Testis (tissue), 3 donors: Measurements from ENCODE around the gene ARSK. TPM values are rescaled to one million over a fixed set of nuclear protein-coding genes. Genes with fewer than 3 reads are reported as not detected.

Source experiments
- DNase-seq: peaks from one replicate; pipeline ENCODE4 v3.0.0-alpha.2; 2019
- H3K27ac ChIP-seq, 2 donors: fragments of 200-600 bp; sonication (generic); one replicate each; pipeline ENCODE4 v1.5.1; 2019
- H3K27me3 ChIP-seq: fragments of 200-600 bp; sonication (generic); one replicate; pipeline ENCODE4 v1.5.1; 2019
- H3K36me3 ChIP-seq: fragments of 200-600 bp; sonication (generic); one replicate; pipeline ENCODE4 v1.5.1; 2017; ENCODE audit warnings: low read depth; ENCODE audit errors: missing control alignments
- H3K4me1 ChIP-seq: fragments of 200-600 bp; sonication (generic); one replicate; pipeline ENCODE4 v1.5.1; 2019
- H3K4me3 ChIP-seq, 2 donors: fragments of 200-600 bp; sonication (generic); one replicate each; pipeline ENCODE4 v1.5.1; 2017 to 2019
- H3K9me3 ChIP-seq: fragments of 200-600 bp; sonication (generic); one replicate; pipeline ENCODE4 v1.5.1; 2017
- CTCF ChIP-seq, 3 experiments: fragments of 450-650 bp in 2 of 3; fragments of 200-600 bp in 1 of 3; sonication (generic) in 1 of 3; IDR thresholded peaks; one replicate each; pipeline ENCODE4 v1.5.1; 2016 to 2019; ENCODE audit warnings: antibody characterized with exemption in 3 of 3, mild to moderate bottlenecking in 2 of 3, moderate library complexity in 1 of 3
- POLR2A ChIP-seq: fragments of 450-650 bp; IDR thresholded peaks from one replicate; pipeline ENCODE4 v1.6.1; 2017; ENCODE audit warnings: antibody characterized with exemption, mild to moderate bottlenecking, moderate library complexity
- WGBS, 2 donors: methylation state at CpG; one replicate each; pipeline ENCODE4 v1.1.5; 2018; 5-methylcytosine and 5-hydroxymethylcytosine counted together
- intact Hi-C: fragments of 100-400 bp; cut with DNase I; formaldehyde crosslinking; loops from one replicate; pipeline ENCODE4 v1.15.1; 2023; ENCODE audit warnings: low total_unique reads
- polyA plus RNA-seq: library from polyadenylated mRNA; stranded (reverse); fragments of 350-450 nt; fragmentation: Illumina TruSeq; extraction: RNeasy Lipid Tissue Mini Kit (QIAGEN cat#74804); gene quantifications from one replicate; pipeline ENCODE4 v1.2.3, GENCODE V29; 2014; ENCODE audit warnings: low read depth, low replicate concordance; ENCODE audit not compliant: insufficient read depth
- total RNA-seq, 2 donors: library from RNA; depleted of rRNA; stranded (reverse); fragments of >200 nt; gene quantifications; one replicate each; pipeline ENCODE4 v1.2.3, GENCODE V29; 2016

ARSK gene
- total and polyA plus RNA-seq, 3 donors from 2014 or later, result 2.4 to 6.8 (median 5.8) TPM

GRCh38 chr5:95591490-95591901, 36.6 kb downstream of the ARSK start:
- no peak for DNase-seq
- TF ChIP-seq POLR2A (no peak), CTCF (IDR thresholded peaks at IDR 0.05) (no peak)
- H3K27ac ChIP-seq, result no peak overlapping the region
- no peaks in the 10 kb centered on the region for H3K36me3 ChIP-seq
- H3K9me3 ChIP-seq, result no peaks in the 10 kb centered on the region
- intact Hi-C loops, result no loop called here
- WGBS, 2 donors, result 92 to 94% methylated on average over 5 of the region's 5 CpGs
- no peak overlapping the region for H3K4me3 ChIP-seq
- H3K27me3 ChIP-seq, result no peaks in the 10 kb centered on the region
- H3K4me1 ChIP-seq, result no peaks in the 10 kb centered on the region

- H3K27me3 ChIP-seq, result no peaks in the 10 kb centered on the region
- no peak for TF ChIP-seq POLR2A
- no peak for TF ChIP-seq CTCF (IDR thresholded peaks at IDR 0.05)
- DNase-seq, result no peak
- no peaks in the 10 kb centered on the region for H3K36me3 ChIP-seq
- H3K4me1 ChIP-seq, result no peaks in the 10 kb centered on the region
- 86 to 88% methylated on average over 3 of the region's 3 CpGs for WGBS, 2 donors
- no peak overlapping the region for H3K27ac ChIP-seq
- no peaks in the 10 kb centered on the region for H3K9me3 ChIP-seq
- no peak overlapping the region for H3K4me3 ChIP-seq
- intact Hi-C loops, result no loop called here
Observed at GRCh38 chr5:95595289-95595931, 40.5 kb downstream of the ARSK start.

DNA sequence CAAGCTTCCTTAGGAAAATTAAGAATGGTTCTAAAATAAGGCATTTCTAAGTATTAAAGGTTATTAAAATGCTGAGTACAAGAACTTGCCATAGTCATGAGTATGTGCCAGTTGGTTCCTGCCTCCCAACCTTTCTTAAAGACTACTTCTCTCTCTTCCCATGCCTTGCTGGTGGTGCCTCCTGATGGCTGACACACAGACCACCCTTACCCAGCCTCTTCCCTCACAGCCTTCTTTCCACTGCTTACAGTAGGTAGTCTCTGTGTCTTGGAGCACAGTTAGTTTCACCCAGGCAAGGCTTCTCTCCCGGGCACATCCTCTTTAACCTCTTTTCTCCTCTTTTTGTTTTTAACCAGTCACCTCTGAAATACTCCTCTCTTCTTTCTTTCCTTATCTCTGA, 44.4 kb downstream of the ARSK start:
- DNase-seq, result no peak
- no peaks in the 10 kb centered on the region for H3K27me3 ChIP-seq
- intact Hi-C loops, result no loop called here
- 92 to 95% methylated on average over 1 of the region's 1 CpG for WGBS, 2 donors
- H3K4me1 ChIP-seq, result no peaks in the 10 kb centered on the region
- no peaks in the 10 kb centered on the region for H3K36me3 ChIP-seq
- TF ChIP-seq CTCF (IDR thresholded peaks at IDR 0.05) (no peak), POLR2A (no peak)
- no peak overlapping the region for H3K27ac ChIP-seq
- H3K4me3 ChIP-seq, result no peak overlapping the region
- no peaks in the 10 kb centered on the region for H3K9me3 ChIP-seq

DNA sequence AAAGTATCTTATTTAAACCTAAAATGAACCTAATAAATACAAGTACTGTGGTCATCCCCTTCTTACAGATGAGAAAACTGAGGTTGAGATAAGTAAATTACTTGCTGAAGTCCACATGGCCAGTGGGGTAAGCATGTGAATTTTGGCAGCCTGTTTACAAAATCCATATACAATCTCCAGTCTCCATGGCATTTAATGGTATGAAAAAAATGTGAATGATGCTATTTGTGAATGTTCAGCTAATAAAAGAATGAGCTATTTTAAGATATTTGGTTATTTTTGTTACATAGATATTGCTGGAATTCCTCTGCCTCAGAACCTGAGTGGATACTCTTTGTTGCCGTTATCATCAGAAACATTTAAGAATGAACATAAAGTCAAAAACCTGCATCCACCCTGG, 45.7 kb downstream of the ARSK start:
- Histone ChIP-seq H3K4me3 (no peak overlapping the region), H3K27me3 (no peaks in the 10 kb centered on the region), H3K36me3 (no peaks in the 10 kb centered on the region), H3K4me1 (no peaks in the 10 kb centered on the region), H3K9me3 (no peaks in the 10 kb centered on the region), H3K27ac (no peak overlapping the region)
- 58 to 73% methylated on average over 1 of the region's 1 CpG for WGBS, 2 donors
- DNase-seq, result no peak
- no peak for TF ChIP-seq POLR2A
- TF ChIP-seq CTCF (IDR thresholded peaks at IDR 0.05), result no peak
- intact Hi-C loops, result no loop called here

GRCh38 chr5:95605786-95606185, 50.9 kb downstream of the ARSK start:
- WGBS, 2 donors, result 88 to 96% methylated on average over 5 of the region's 5 CpGs
- Histone ChIP-seq H3K4me1 (no peaks in the 10 kb centered on the region), H3K27me3 (no peaks in the 10 kb centered on the region), H3K27ac (no peak overlapping the region), H3K4me3 (no peak overlapping the region), H3K36me3 (no peaks in the 10 kb centered on the region), H3K9me3 (no peaks in the 10 kb centered on the region)
- intact Hi-C loops, result no loop called here
- no peak for DNase-seq
- TF ChIP-seq POLR2A (no peak), CTCF (IDR thresholded peaks at IDR 0.05) (no peak)
